Measurements from ENCODE around the gene NKX3-2.

The NKX3-2 gene

DNA sequence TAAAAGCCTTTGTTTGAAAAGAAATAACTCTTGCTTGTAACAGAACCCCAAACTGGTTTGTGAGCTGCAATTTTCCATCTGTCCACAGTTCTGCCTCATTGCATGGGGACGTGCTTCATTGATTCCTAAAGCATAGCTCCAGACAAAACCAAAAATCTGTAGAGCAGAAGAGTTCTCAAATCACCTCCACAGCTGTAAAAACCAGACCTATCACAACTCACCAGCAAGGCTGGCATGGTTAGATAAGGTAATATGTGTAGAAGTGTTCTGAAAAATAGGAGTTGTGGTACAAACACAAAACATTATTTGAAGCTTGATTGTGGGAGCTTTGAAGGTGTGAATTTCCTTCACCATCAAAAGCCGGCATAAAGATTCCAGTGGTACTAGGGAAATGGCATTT, 47.7 kb downstream of the NKX3-2 start:
- DNase-seq = no peak

- no peak for DNase-seq
These were observed 48.6 kb downstream of the NKX3-2 start for GRCh38 chr4:13495753-13496152.

- DNase-seq = no peak
These were observed 50.5 kb downstream of the NKX3-2 start for GRCh38 chr4:13493793-13494192.

GRCh38 chr4:13492747-13493146, 51.6 kb downstream of the NKX3-2 start:
- no peak for DNase-seq

Data from NCI-H2029 (cell line).